Neutrophil (primary cell): Measurements from ENCODE around the gene AKT1S1.

Experiments used
- H3K27ac ChIP-seq: fragments of 200-600 bp; sonication (generic); 2 replicates; pipeline ENCODE4 v1.5.1; 2016; ENCODE audit warnings: mild to moderate bottlenecking, moderate library complexity
- H3K27me3 ChIP-seq: fragments of 200-600 bp; sonication (generic); 2 replicates; pipeline ENCODE4 v1.6.0; 2016; ENCODE audit warnings: mild to moderate bottlenecking
- H3K36me3 ChIP-seq: fragments of 200-600 bp; sonication (generic); 2 replicates; pipeline ENCODE4 v1.5.1; 2017
- H3K4me1 ChIP-seq, 2 experiments: fragments of 200-600 bp in 1 of 2; sonication (generic) in 1 of 2; 1 replicate in 1 of 2; 2 replicates in 1 of 2; pipeline versions ENCODE4 v1.5.1 to v1.6.1; 2013 to 2016; ENCODE audit warnings: low read depth in 1 of 2, low read length in 1 of 2, mild to moderate bottlenecking in 1 of 2, moderate library complexity in 1 of 2; ENCODE audit not compliant: control insufficient read depth in 1 of 2, insufficient read depth in 1 of 2
- H3K4me3 ChIP-seq, 2 experiments: fragments of 200-600 bp in 1 of 2; sonication (generic) in 1 of 2; 1 replicate in 1 of 2; 2 replicates in 1 of 2; pipeline ENCODE4 v1.5.1; 2013 to 2016; ENCODE audit warnings: low read depth in 1 of 2, low read length in 1 of 2, mild to moderate bottlenecking in 1 of 2, moderate library complexity in 1 of 2
- H3K9me3 ChIP-seq: fragments of 200-600 bp; sonication (generic); 2 replicates; pipeline ENCODE4 v1.5.1; 2016
- CTCF ChIP-seq: fragments of 200-600 bp; sonication (generic); IDR thresholded peaks from 2 replicates; pipeline ENCODE4 v1.5.1; 2016; ENCODE audit warnings: antibody characterized with exemption

The AKT1S1 gene

GRCh38 chr19:49843265-49843664 is 33.9 kb downstream of the AKT1S1 start:
- Histone ChIP-seq H3K4me1 (peaks cover 24% of the 10 kb centered on the region in 2 experiments), H3K36me3 (peaks cover 28% of the 10 kb centered on the region), H3K27ac (no peak overlapping the region), H3K27me3 (no peaks in the 10 kb centered on the region), H3K4me3 (no peak overlapping the region), H3K9me3 (no peaks in the 10 kb centered on the region)
- TF ChIP-seq CTCF, result no peak

GRCh38 chr19:49840736-49841249 is 36.4 kb downstream of the AKT1S1 start:
- Histone ChIP-seq H3K4me3 (no peak overlapping the region), H3K36me3 (peaks cover 53% of the 10 kb centered on the region), H3K27me3 (no peaks in the 10 kb centered on the region), H3K4me1 (peaks cover 16 to 17% of the 10 kb centered on the region in 2 experiments), H3K27ac (peak overlapping the region; percentile 5), H3K9me3 (no peaks in the 10 kb centered on the region)
- TF ChIP-seq CTCF, result no peak

- Histone ChIP-seq H3K27me3 (no peaks in the 10 kb centered on the region), H3K27ac (no peak overlapping the region), H3K4me1 (peaks cover 15 to 16% of the 10 kb centered on the region in 2 experiments), H3K36me3 (peaks cover 58% of the 10 kb centered on the region), H3K4me3 (no peak overlapping the region), H3K9me3 (no peaks in the 10 kb centered on the region)
- no peak for TF ChIP-seq CTCF
These were observed 36.8 kb downstream of the AKT1S1 start for GRCh38 chr19:49840321-49840720.

- Histone ChIP-seq H3K36me3 (peaks cover 64% of the 10 kb centered on the region), H3K27me3 (no peaks in the 10 kb centered on the region), H3K4me3 (no peak overlapping the region), H3K9me3 (no peaks in the 10 kb centered on the region), H3K27ac (peak overlapping the region; percentile 7), H3K4me1 (peaks cover 9% of the 10 kb centered on the region in 2 experiments)
- TF ChIP-seq CTCF, result no peak
These were observed 37.4 kb downstream of the AKT1S1 start for GRCh38 chr19:49839713-49840112.

- Histone ChIP-seq H3K27ac (peak overlapping the region; percentile 7), H3K4me3 (no peak overlapping the region), H3K9me3 (no peaks in the 10 kb centered on the region), H3K27me3 (no peaks in the 10 kb centered on the region), H3K4me1 (peaks cover 2 to 3% of the 10 kb centered on the region in 2 experiments), H3K36me3 (peaks cover 71% of the 10 kb centered on the region)
- TF ChIP-seq CTCF, result no peak
These were observed 38.1 kb downstream of the AKT1S1 start for GRCh38 chr19:49838885-49839588.
